B cell (primary cell): ENCODE results near the gene VASN. TPM values are rescaled to one million over a fixed set of nuclear protein-coding genes. Genes with fewer than 3 reads are reported as not detected.

ENCODE experiments used
- ATAC-seq: fragments of 200-7000 bp; cut with Tn5 transposase; one replicate; pipeline ENCODE4 v1.10.0; 2021; ENCODE audit warnings: low read depth, mild to moderate bottlenecking, moderate number of reproducible peaks, moderate library complexity
- CTCF ChIA-PET: fragments of 350-600 bp; sonication (Branson Sonifier 250); formaldehyde crosslinking; loops from one replicate; lab custom pipeline; 2021; ENCODE audit warnings: antibody characterized with exemption, inconsistent platforms; lab: Charles Lee
- POLR2A ChIA-PET: fragments of 350-600 bp; sonication (Branson Sonifier 250); formaldehyde crosslinking; loops from one replicate; lab custom pipeline; 2021; ENCODE audit warnings: antibody characterized with exemption; lab: Charles Lee
- DNase-seq: peaks from one replicate; pipeline ENCODE4 v3.0.0; 2013
- H2AFZ ChIP-seq: 2 replicates; pipeline ENCODE4 v1.6.1; 2012; ENCODE audit warnings: mild to moderate bottlenecking, low read depth, low read length; ENCODE audit not compliant: insufficient read depth, poor library complexity, severe bottlenecking
- H3K27ac ChIP-seq, 2 donors: 1 replicate in 1 of 2; 2 replicates in 1 of 2; pipeline ENCODE4 v1.5.1; 2012 to 2013; ENCODE audit warnings: low read length in 2 of 2, mild to moderate bottlenecking in 2 of 2, moderate library complexity in 1 of 2
- H3K27me3 ChIP-seq, 4 experiments: fragments of 200-600 bp in 1 of 4; sonication (generic) in 1 of 4; replicated peaks in 1 of 4; 1 replicate in 2 of 4; 2 replicates in 2 of 4; pipeline versions ENCODE4 v1.6.1 to v1.7.0; 2013 to 2016; ENCODE audit warnings: low read length in 3 of 4, mild to moderate bottlenecking in 2 of 4, mixed read lengths in 1 of 4, moderate library complexity in 1 of 4; ENCODE audit not compliant: insufficient read depth in 4 of 4, control insufficient read depth in 3 of 4; ENCODE audit errors: control extremely low read depth in 1 of 4
- H3K36me3 ChIP-seq, 2 experiments: replicated peaks in 1 of 2; 1 replicate in 1 of 2; 2 replicates in 1 of 2; pipeline versions ENCODE4 v1.6.1 to v1.7.1; 2013; ENCODE audit warnings: low read length in 1 of 2; ENCODE audit not compliant: insufficient read depth in 2 of 2, control insufficient read depth in 1 of 2; ENCODE audit errors: control extremely low read depth in 1 of 2, extremely low read depth in 1 of 2
- H3K4me1 ChIP-seq, 2 donors: fragments of 200-600 bp in 1 of 2; sonication (generic) in 1 of 2; 1 replicate in 1 of 2; 2 replicates in 1 of 2; pipeline versions ENCODE4 v1.5.1 to v1.6.1; 2013 to 2017; ENCODE audit warnings: low read length in 2 of 2; ENCODE audit not compliant: control insufficient read depth in 2 of 2, insufficient read depth in 2 of 2
- H3K4me2 ChIP-seq: replicated peaks from 2 replicates; pipeline ENCODE3; 2012; ENCODE audit warnings: mild to moderate bottlenecking, low read depth, low read length; ENCODE audit not compliant: poor library complexity, severe bottlenecking
- H3K4me3 ChIP-seq, 5 experiments: fragments of 200-600 bp in 1 of 5; sonication (generic) in 1 of 5; 1 replicate in 3 of 5; 2 replicates in 2 of 5; pipeline versions ENCODE4 v1.5.1 to v1.7.0; 2011 to 2016; ENCODE audit warnings: low read length in 4 of 5, mild to moderate bottlenecking in 4 of 5, low read depth in 2 of 5, control low read depth in 1 of 5, moderate library complexity in 1 of 5; ENCODE audit not compliant: insufficient read depth in 1 of 5; ENCODE audit errors: control extremely low read depth in 1 of 5, extremely low read depth in 1 of 5
- H3K79me2 ChIP-seq: fragments of 200-600 bp; sonication (generic); one replicate; pipeline ENCODE4 v1.6.0; 2016; ENCODE audit warnings: low read length; ENCODE audit not compliant: control insufficient read depth, insufficient read depth
- H3K9ac ChIP-seq: fragments of 200-600 bp; sonication (generic); 2 replicates; pipeline ENCODE4 v1.6.1; 2017; ENCODE audit warnings: mild to moderate bottlenecking, low read length, moderate library complexity
- H3K9me3 ChIP-seq, 3 donors: one replicate each; pipeline versions ENCODE4 v1.6.1 to v1.7.1; 2013; ENCODE audit warnings: low read length in 2 of 3; ENCODE audit not compliant: control insufficient read depth in 2 of 3, insufficient read depth in 1 of 3; ENCODE audit errors: control extremely low read depth in 1 of 3
- H4K20me1 ChIP-seq: 2 replicates; pipeline ENCODE4 v1.6.0; 2012; ENCODE audit warnings: mild to moderate bottlenecking, low read length; ENCODE audit not compliant: insufficient read depth, control insufficient read depth, poor library complexity, severe bottlenecking
- H3K27ac Mint-ChIP-seq: one replicate; pipeline ENCODE4 v1.8.0; 2021; ENCODE audit warnings: mixed read lengths
- H3K27me3 Mint-ChIP-seq: one replicate; pipeline ENCODE4 v1.8.0; 2021; ENCODE audit warnings: mixed read lengths
- H3K4me1 Mint-ChIP-seq: one replicate; pipeline ENCODE4 v1.8.0; 2021; ENCODE audit warnings: mixed read lengths
- H3K4me3 Mint-ChIP-seq: one replicate; pipeline ENCODE4 v1.8.0; 2021; ENCODE audit warnings: mixed read lengths
- H3K9me3 Mint-ChIP-seq: one replicate; pipeline ENCODE4 v1.8.0; 2022; ENCODE audit warnings: mixed read lengths; ENCODE audit not compliant: insufficient read depth
- CTCF ChIP-seq: fragments of 200-600 bp; IDR thresholded peaks from one replicate; pipeline ENCODE4 v1.8.0; 2022; ENCODE audit warnings: antibody characterized with exemption, mild to moderate bottlenecking
- EZH2 ChIP-seq: IDR thresholded peaks from 2 replicates; pipeline ENCODE4 v1.6.1; 2012; ENCODE audit warnings: borderline replicate concordance, low read depth, mild to moderate bottlenecking, moderate library complexity, low read length; ENCODE audit not compliant: insufficient read depth, poor library complexity, severe bottlenecking
- WGBS: methylation state at CpG from one replicate; pipeline ENCODE4 v1.1.5; 2013; ENCODE audit warnings: missing lambda C conversion rate; ENCODE audit not compliant: insufficient coverage; 5-methylcytosine and 5-hydroxymethylcytosine counted together
- intact Hi-C: fragments of 100-400 bp; cut with micrococcal nuclease; formaldehyde crosslinking; loops from one replicate; pipeline ENCODE4 v1.10.0; 2022
- polyA plus RNA-seq: library from polyadenylated mRNA; depleted of rRNA; stranded (reverse); fragments of >200 nt; gene quantifications from 2 replicates; pipeline ENCODE4 v1.2.3, GENCODE V29; 2012
- total RNA-seq, 2 donors: library from RNA; stranded (reverse); fragments of 120-200 nt in 1 of 2; gene quantifications; 1 replicate in 1 of 2; 2 replicates in 1 of 2; pipeline versions ENCODE4 v1.2.3 to v1.2.4, GENCODE V29; 2013 to 2022

The VASN gene
- total and polyA plus RNA-seq, 2 donors (not counting 1 experiment from before 2014, with no cell fraction given): 0.57 to 0.76 TPM

GRCh38 chr16:4401094-4401501 is 29.4 kb downstream of the VASN start:
- H3K27me3 ChIP-seq: no peaks in the 10 kb centered on the region

More at GRCh38 chr16:4401094-4401501, 29.4 kb downstream of the VASN start:
- POLR2A ChIA-PET: interaction anchor here (1.9 kb wide), 1 partner anchor 36 kb away, joined by 11 read pairs; no protein-coding TSS in a partner anchor
- no peak for DNase-seq
- WGBS: 95% methylated on average over 10 of the region's 12 CpGs
- peaks cover 47% of the 10 kb centered on the region for H3K79me2 ChIP-seq
- H3K4me1 ChIP-seq: peaks cover 0 to 6% of the 10 kb centered on the region in 2 donors
- no peak for ATAC-seq
- no peak overlapping the region for H3K27ac ChIP-seq
- peaks cover 85% of the 10 kb centered on the region for H4K20me1 ChIP-seq
- H2AFZ ChIP-seq: no peak overlapping the region
- H3K4me3 ChIP-seq: no peak overlapping the region
- H3K4me2 ChIP-seq: no peak overlapping the region
- no peak overlapping the region for H3K4me3 Mint-ChIP-seq
- peaks cover 10% of the 10 kb centered on the region for H3K4me1 Mint-ChIP-seq
- H3K9ac ChIP-seq: no peak overlapping the region
- TF ChIP-seq EZH2 (no peak), CTCF (no peak)
- CTCF ChIA-PET: interaction anchor here (1.5 to 7.6 kb wide), 7 partner anchors 10 to 147 kb away, joined by 4 to 112 read pairs (median 37); partner anchors contain the start of gene CORO7
- peaks cover 2 to 59% of the 10 kb centered on the region in 2 experiments for H3K36me3 ChIP-seq
- H3K9me3 ChIP-seq: no peaks in the 10 kb centered on the region
- H3K27me3 Mint-ChIP-seq: no peaks in the 10 kb centered on the region
- no peak overlapping the region for H3K27ac Mint-ChIP-seq
- no peaks in the 10 kb centered on the region for H3K9me3 Mint-ChIP-seq
- intact Hi-C loops: loop anchor here (5.0 kb wide), 2 partner anchors 199 to 556 kb away; partner anchors contain the start of gene SEC14L5
